IMR-90 (cell line): ENCODE data around the gene SGSH. TPM values are rescaled to one million over a fixed set of nuclear protein-coding genes. Genes with fewer than 3 reads are reported as not detected.
A peak's percentile ranks its signal among the peaks of the same experiment; 100 is the strongest.

Experiments used
- ATAC-seq: fragments of 200-7000 bp; cut with Tn5 transposase; 2 replicates; pipeline ENCODE4 v1.9.1; 2020; ENCODE audit warnings: low read depth, mild to moderate bottlenecking, moderate library complexity
- BruUV-seq: library from RNA; stranded (reverse); fragments of 400-500 nt; replicated peaks from 2 replicates; lab custom pipeline; 2021; lab: Mats Ljungman, UMichigan
- CTCF ChIA-PET: fragments of 300-600 bp; formaldehyde crosslinking; extraction: SDS; loops from one replicate; lab custom pipeline; 2021; ENCODE audit warnings: antibody characterized with exemption; lab: Yijun Ruan, JAX
- POLR2A ChIA-PET: fragments of 300-600 bp; sonication (Branson Sonifier 250); formaldehyde crosslinking; loops from one replicate; lab custom pipeline; 2022; ENCODE audit warnings: antibody characterized with exemption; ENCODE audit not compliant: unreplicated experiment; lab: Charles Lee
- DNase-seq: peaks from one replicate; pipeline ENCODE4 v3.0.0; 2013
- H2AFZ ChIP-seq: replicated peaks from 2 replicates; pipeline ENCODE3; 2013; ENCODE audit warnings: low read length, mild to moderate bottlenecking; ENCODE audit not compliant: poor library complexity
- H2AK5ac ChIP-seq: 2 replicates; pipeline ENCODE4 v1.6.1; 2013; ENCODE audit warnings: low read depth, low read length, inconsistent platforms
- H2AK9ac ChIP-seq: replicated peaks from 2 replicates; pipeline ENCODE3; 2013; ENCODE audit warnings: mild to moderate bottlenecking, low read depth, low read length, moderate library complexity; ENCODE audit not compliant: poor library complexity
- H2BK120ac ChIP-seq: 2 replicates; pipeline ENCODE4 v1.6.1; 2013; ENCODE audit warnings: low read depth, low read length, inconsistent platforms
- H2BK15ac ChIP-seq: 3 replicates; pipeline ENCODE4 v1.6.1; 2013; ENCODE audit warnings: low read depth, low read length, inconsistent platforms
- H2BK20ac ChIP-seq: 2 replicates; pipeline ENCODE4 v1.6.1; 2013; ENCODE audit warnings: low read depth, mild to moderate bottlenecking, inconsistent platforms, low read length, moderate library complexity
- H2BK5ac ChIP-seq: 2 replicates; pipeline ENCODE4 v1.6.1; 2013; ENCODE audit warnings: mild to moderate bottlenecking, low read depth, low read length, inconsistent platforms; ENCODE audit not compliant: poor library complexity, severe bottlenecking
- H3K14ac ChIP-seq: replicated peaks from 2 replicates; pipeline ENCODE4 v1.6.1; 2013; ENCODE audit warnings: low read depth, low read length, inconsistent platforms
- H3K18ac ChIP-seq: 2 replicates; pipeline ENCODE4 v1.6.1; 2013; ENCODE audit warnings: low read depth, low read length, control low read depth
- H3K23ac ChIP-seq: 2 replicates; pipeline ENCODE4 v1.6.1; 2013; ENCODE audit warnings: low read depth, low read length, inconsistent platforms
- H3K27ac ChIP-seq: 2 replicates; pipeline ENCODE4 v1.5.1; 2013; ENCODE audit warnings: mild to moderate bottlenecking, control low read depth, low read length; ENCODE audit not compliant: insufficient read depth
- H3K27me3 ChIP-seq: 2 replicates; pipeline ENCODE4 v1.6.1; 2013; ENCODE audit warnings: low read length; ENCODE audit not compliant: control insufficient read depth, insufficient read depth
- H3K36me3 ChIP-seq: 2 replicates; pipeline ENCODE4 v1.6.1; 2013; ENCODE audit warnings: low read length, mixed read lengths; ENCODE audit not compliant: control insufficient read depth, insufficient read depth
- H3K4ac ChIP-seq: 2 replicates; pipeline ENCODE4 v1.6.1; 2013; ENCODE audit warnings: low read depth, low read length, inconsistent platforms
- H3K4me1 ChIP-seq: 2 replicates; pipeline ENCODE4 v1.6.1; 2013; ENCODE audit warnings: low read length, mixed read lengths; ENCODE audit not compliant: control insufficient read depth, insufficient read depth
- H3K4me2 ChIP-seq: 2 replicates; pipeline ENCODE4 v1.6.1; 2013; ENCODE audit warnings: low read depth, mild to moderate bottlenecking, control low read depth, low read length, moderate library complexity
- H3K4me3 ChIP-seq: 2 replicates; pipeline ENCODE4 v1.5.1; 2013; ENCODE audit warnings: low read depth, mild to moderate bottlenecking, control low read depth, low read length, moderate library complexity; ENCODE audit not compliant: insufficient read depth
- H3K56ac ChIP-seq: 2 replicates; pipeline ENCODE4 v1.6.1; 2013; ENCODE audit warnings: low read length, inconsistent platforms; ENCODE audit not compliant: insufficient read depth; ENCODE audit errors: extremely low read depth
- H3K79me1 ChIP-seq, 2 experiments: 2 replicates each; pipeline ENCODE4 v1.6.1; 2013; ENCODE audit warnings: low read length in 2 of 2, inconsistent platforms in 1 of 2, low read depth in 1 of 2
- H3K9ac ChIP-seq: 2 replicates; pipeline ENCODE4 v1.6.1; 2013; ENCODE audit warnings: low read depth, low read length, control low read depth
- H3K9me1 ChIP-seq: 2 replicates; pipeline ENCODE4 v1.6.1; 2013; ENCODE audit warnings: low read length, inconsistent platforms; ENCODE audit not compliant: insufficient read depth
- H3K9me3 ChIP-seq: 2 replicates; pipeline ENCODE4 v1.6.1; 2013; ENCODE audit warnings: low read length; ENCODE audit not compliant: control insufficient read depth, insufficient read depth
- H4K20me1 ChIP-seq: 2 replicates; pipeline ENCODE4 v1.6.1; 2013; ENCODE audit warnings: low read length, inconsistent platforms; ENCODE audit not compliant: insufficient read depth
- H4K5ac ChIP-seq: 2 replicates; pipeline ENCODE4 v1.6.1; 2013; ENCODE audit warnings: mild to moderate bottlenecking, low read depth, low read length, control low read depth
- H4K8ac ChIP-seq, 2 experiments: 2 replicates each; pipeline ENCODE4 v1.6.1; 2013; ENCODE audit warnings: low read depth in 2 of 2, low read length in 2 of 2, control low read depth in 1 of 2, inconsistent platforms in 1 of 2
- H4K91ac ChIP-seq: 2 replicates; pipeline ENCODE4 v1.6.1; 2013; ENCODE audit warnings: low read depth, low read length, inconsistent platforms; ENCODE audit not compliant: insufficient read depth
- RAD21 ChIP-seq: IDR thresholded peaks from 2 replicates; pipeline ENCODE4 v1.6.1; 2012; ENCODE audit warnings: low read length, improper control_type of control experiment
- RCOR1 ChIP-seq: IDR thresholded peaks from 2 replicates; pipeline ENCODE4 v1.6.1; 2012; ENCODE audit warnings: mild to moderate bottlenecking, low read length, improper control_type of control experiment; ENCODE audit not compliant: insufficient replicate concordance
- WGBS, 2 experiments: methylation state at CpG; one replicate each; pipeline versions ENCODE4 v1.1.5 to v1.1.7; 2013; ENCODE audit warnings: missing lambda C conversion rate in 2 of 2; ENCODE audit not compliant: insufficient read length in 1 of 2; ENCODE audit errors: extremely low coverage in 2 of 2; 5-methylcytosine and 5-hydroxymethylcytosine counted together
- dilution Hi-C: fragments of 300-500 bp; cut with HindIII; formaldehyde crosslinking; loops from one replicate; pipeline ENCODE4 v1.14.3; 2018; ENCODE audit warnings: low sequenced_read_pairs; ENCODE audit not compliant: unreplicated experiment
- in situ Hi-C: fragments of 300-500 bp; cut with MboI; formaldehyde crosslinking; loops from 3 replicates; pipeline ENCODE4 v1.14.3; 2019; ENCODE audit warnings: low sequenced_read_pairs, inconsistent platforms, mixed read lengths
- intact Hi-C: fragments of 100-400 bp; cut with micrococcal nuclease; formaldehyde crosslinking; loops from 2 replicates; pipeline ENCODE4 v1.10.0; 2022
- polyA plus RNA-seq, 3 experiments: library from polyadenylated mRNA; depleted of rRNA; stranded (reverse); fragments of >200 nt; gene quantifications; 2 replicates each; pipeline ENCODE4 v1.2.3, GENCODE V29; 2012; ENCODE audit warnings: low replicate concordance in 1 of 3
- total RNA-seq: library from RNA; depleted of rRNA; stranded (reverse); fragments of >200 nt; gene quantifications from 2 replicates; pipeline ENCODE4 v1.2.3, GENCODE V29; 2012
- TF ChIP-seq, protein P1 (sequence below): conservative IDR thresholded peaks from 2 replicates; pipeline ENCODE4 v1.5.1; 2012; ENCODE audit warnings: mild to moderate bottlenecking, low read depth, low read length, improper control_type of control experiment

The SGSH gene
- total and polyA plus RNA-seq, 2 of the 4 experiments (the other 2 are of a cell fraction): 3.0 to 41.5 TPM

DNA sequence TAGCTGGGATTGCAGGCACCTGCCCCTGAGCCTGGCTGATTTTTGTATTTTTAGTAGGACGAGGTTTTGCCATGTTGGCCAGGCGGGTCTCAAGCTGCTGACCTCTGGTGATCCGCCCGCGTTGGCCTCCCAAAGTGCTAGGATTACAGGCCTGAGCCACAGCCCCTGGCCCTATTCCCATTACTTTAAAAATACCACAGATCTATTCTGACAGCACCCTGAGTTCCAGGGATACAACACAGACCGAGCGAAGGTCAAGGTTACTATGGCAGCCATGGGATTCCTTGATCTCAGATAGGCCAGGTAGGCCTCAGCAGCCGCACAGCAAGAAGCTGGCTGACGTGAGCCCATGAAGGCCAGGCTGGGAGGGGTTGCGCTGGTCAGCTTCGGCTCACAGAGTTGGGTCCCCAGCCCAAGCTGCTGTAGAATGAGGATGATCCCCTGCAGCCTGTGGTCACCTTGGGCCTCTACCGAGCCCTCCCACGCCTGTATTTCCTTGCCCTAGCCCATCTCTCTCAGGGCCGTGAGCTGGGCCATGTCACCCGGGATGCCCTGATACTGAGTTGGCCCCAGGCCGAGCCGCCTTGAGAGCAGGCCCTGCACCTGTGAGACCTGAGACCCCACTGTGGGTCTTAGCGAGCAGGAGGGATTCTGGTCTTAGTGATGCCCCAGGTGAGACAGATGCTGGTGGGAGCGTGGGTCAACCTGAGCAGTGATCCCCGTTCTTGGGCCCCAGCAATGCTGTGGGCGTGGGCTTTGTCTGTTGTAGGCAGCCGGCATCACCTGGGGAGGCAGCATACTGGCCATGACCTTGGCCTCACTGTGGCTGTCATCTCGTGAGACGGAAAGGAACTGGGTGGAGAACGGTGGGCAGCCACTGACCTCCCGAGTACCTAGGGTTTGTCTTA, 23.6 kb upstream of the SGSH start:
- H2AFZ ChIP-seq: no peak overlapping the region
- no TSS peak for BruUV-seq

More for the DNA sequence above, 23.6 kb upstream of the SGSH start:
- H3K27ac ChIP-seq: no peak overlapping the region
- 0 out of 2 replicates have a peak overlapping the region, but pooled peaks have one; percentile 8 for H2AK5ac ChIP-seq
- H4K5ac ChIP-seq: no peak overlapping the region
- no peak overlapping the region for H3K9ac ChIP-seq
- H3K9me1 ChIP-seq: 0 out of 2 replicates have a peak, but pooled peaks cover 2% of the 10 kb centered on the region
- no peaks in the 10 kb centered on the region for H4K20me1 ChIP-seq
- DNase-seq (no peak), ATAC-seq (no peak)
- no peak overlapping the region for H3K4ac ChIP-seq
- no peaks in the 10 kb centered on the region for H3K4me1 ChIP-seq
- no peak overlapping the region for H2BK20ac ChIP-seq
- no peaks in the 10 kb centered on the region for H3K79me1 ChIP-seq
- in situ Hi-C loops (no loop called here), intact Hi-C loops (no loop called here), dilution Hi-C loops (no loop called here)
- no peak overlapping the region for H3K18ac ChIP-seq
- H3K9me3 ChIP-seq: no peaks in the 10 kb centered on the region
- no peak overlapping the region for H3K23ac ChIP-seq
- POLR2A ChIA-PET: no interaction called here
- H3K14ac ChIP-seq: no peak overlapping the region
- H2BK15ac ChIP-seq: no peak overlapping the region
- H3K56ac ChIP-seq: no peak overlapping the region
- no peak overlapping the region for H2BK5ac ChIP-seq
- 99% methylated on average over 8 of the region's 26 CpGs; no CpG with 5 or more reads in 1 of the 2 experiments for whole genome bisulfite sequencing, 2 experiments
- no peak overlapping the region for H4K91ac ChIP-seq
- peak overlapping the region; percentile 55 for H2AK9ac ChIP-seq
- TF ChIP-seq, protein P1, sequence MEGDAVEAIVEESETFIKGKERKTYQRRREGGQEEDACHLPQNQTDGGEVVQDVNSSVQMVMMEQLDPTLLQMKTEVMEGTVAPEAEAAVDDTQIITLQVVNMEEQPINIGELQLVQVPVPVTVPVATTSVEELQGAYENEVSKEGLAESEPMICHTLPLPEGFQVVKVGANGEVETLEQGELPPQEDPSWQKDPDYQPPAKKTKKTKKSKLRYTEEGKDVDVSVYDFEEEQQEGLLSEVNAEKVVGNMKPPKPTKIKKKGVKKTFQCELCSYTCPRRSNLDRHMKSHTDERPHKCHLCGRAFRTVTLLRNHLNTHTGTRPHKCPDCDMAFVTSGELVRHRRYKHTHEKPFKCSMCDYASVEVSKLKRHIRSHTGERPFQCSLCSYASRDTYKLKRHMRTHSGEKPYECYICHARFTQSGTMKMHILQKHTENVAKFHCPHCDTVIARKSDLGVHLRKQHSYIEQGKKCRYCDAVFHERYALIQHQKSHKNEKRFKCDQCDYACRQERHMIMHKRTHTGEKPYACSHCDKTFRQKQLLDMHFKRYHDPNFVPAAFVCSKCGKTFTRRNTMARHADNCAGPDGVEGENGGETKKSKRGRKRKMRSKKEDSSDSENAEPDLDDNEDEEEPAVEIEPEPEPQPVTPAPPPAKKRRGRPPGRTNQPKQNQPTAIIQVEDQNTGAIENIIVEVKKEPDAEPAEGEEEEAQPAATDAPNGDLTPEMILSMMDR: no peak
- TF ChIP-seq RCOR1 (no peak), RAD21 (no peak)
- H3K4me3 ChIP-seq: no peak overlapping the region
- no peak overlapping the region for H3K4me2 ChIP-seq
- peaks cover 48% of the 10 kb centered on the region for H3K36me3 ChIP-seq
- H3K27me3 ChIP-seq: no peaks in the 10 kb centered on the region
- no peak overlapping the region for H4K8ac ChIP-seq
- CTCF ChIA-PET: no interaction called here
- H2BK120ac ChIP-seq: no peak overlapping the region
